Lower leg skin (tissue), 4 donors: ENCODE results near the gene UMODL1. TPM values are rescaled to one million over a fixed set of nuclear protein-coding genes. Genes with fewer than 3 reads are reported as not detected.

Source experiments
- DNase-seq, 2 donors: peaks; one replicate each; pipeline ENCODE4 v3.0.0-alpha.2; 2019; ENCODE audit warnings: low spot score in 2 of 2
- H3K4me3 ChIP-seq: fragments of 200-600 bp; sonication (generic); 2 replicates; pipeline ENCODE4 v1.5.1; 2017; ENCODE audit warnings: mild to moderate bottlenecking, low read depth; ENCODE audit not compliant: poor library complexity, severe bottlenecking
- CTCF ChIP-seq, 3 donors: fragments of 450-650 bp; IDR thresholded peaks; one replicate each; pipeline ENCODE4 v1.5.1; 2016; ENCODE audit warnings: antibody characterized with exemption in 3 of 3, mild to moderate bottlenecking in 3 of 3, moderate library complexity in 2 of 3
- POLR2A ChIP-seq, 2 donors: fragments of 450-650 bp; IDR thresholded peaks; one replicate each; pipeline ENCODE4 v1.6.1; 2016 to 2017; ENCODE audit warnings: antibody characterized with exemption in 2 of 2, mild to moderate bottlenecking in 1 of 2, moderate library complexity in 1 of 2
- WGBS, 2 donors: methylation state at CpG; one replicate each; pipeline ENCODE4 v1.1.5; 2018; 5-methylcytosine and 5-hydroxymethylcytosine counted together
- intact Hi-C: fragments of 100-400 bp; cut with DNase I; formaldehyde crosslinking; loops from one replicate; pipeline ENCODE4 v1.15.0; 2023; ENCODE audit warnings: low total_unique reads
- total RNA-seq, 4 donors: library from RNA; depleted of rRNA; stranded (reverse); fragments of >200 nt; gene quantifications; one replicate each; pipeline ENCODE4 v1.1.0, GENCODE V29; 2016

Gene UMODL1
- total RNA-seq, 4 donors from 2014 or later: 0.23 TPM; not detected in 3

- 83 to 85% methylated on average over 9 of the region's 9 CpGs for WGBS, 2 donors
- intact Hi-C loops: no loop called here
- TF ChIP-seq CTCF (IDR thresholded peaks at IDR 0.05) (no peak), POLR2A (IDR thresholded peaks at IDR 0.05) (no peak)
Observed at GRCh38 chr21:42031241-42031640, 39.9 kb upstream of the UMODL1 start.

GRCh38 chr21:42031816-42032215 is 39.3 kb upstream of the UMODL1 start:
- intact Hi-C loops: no loop called here
- WGBS, 2 donors: 63 to 70% methylated on average over 4 of the region's 4 CpGs
- no peak for TF ChIP-seq POLR2A (IDR thresholded peaks at IDR 0.05)
- TF ChIP-seq CTCF (IDR thresholded peaks at IDR 0.05): no peak

More at GRCh38 chr21:42031241-42031640, 39.9 kb upstream of the UMODL1 start:
- DNase-seq: no peak
- no peak overlapping the region for H3K4me3 ChIP-seq

GRCh38 chr21:42032266-42032665 is 38.9 kb upstream of the UMODL1 start:
- TF ChIP-seq CTCF (IDR thresholded peaks at IDR 0.05): no peak
- no peak for TF ChIP-seq POLR2A (IDR thresholded peaks at IDR 0.05)
- WGBS, 2 donors: 88 to 93% methylated on average over 2 of the region's 2 CpGs
- no peak for DNase-seq
- no peak overlapping the region for H3K4me3 ChIP-seq
- intact Hi-C loops: no loop called here

More at GRCh38 chr21:42031816-42032215, 39.3 kb upstream of the UMODL1 start:
- no peak overlapping the region for H3K4me3 ChIP-seq
- DNase-seq: no peak

- TF ChIP-seq POLR2A (IDR thresholded peaks at IDR 0.05) (no peak), CTCF (IDR thresholded peaks at IDR 0.05) (no peak)
- H3K4me3 ChIP-seq: no peak overlapping the region
- WGBS, 2 donors: 83 to 84% methylated on average over 3 of the region's 3 CpGs
- DNase-seq: no peak
- intact Hi-C loops: no loop called here
Observed at GRCh38 chr21:42032968-42033367, 38.1 kb upstream of the UMODL1 start.

GRCh38 chr21:42036313-42036712 is 34.8 kb upstream of the UMODL1 start:
- no peak overlapping the region for H3K4me3 ChIP-seq
- no peak for TF ChIP-seq POLR2A (IDR thresholded peaks at IDR 0.05)
- TF ChIP-seq CTCF (IDR thresholded peaks at IDR 0.05): no peak
- intact Hi-C loops: no loop called here
- 89 to 93% methylated on average over 2 of the region's 2 CpGs for WGBS, 2 donors
- DNase-seq: no peak

- WGBS, 2 donors: 88 to 95% methylated on average over 9 of the region's 9 CpGs
- TF ChIP-seq CTCF (IDR thresholded peaks at IDR 0.05): no peak
- no peak for TF ChIP-seq POLR2A (IDR thresholded peaks at IDR 0.05)
- DNase-seq: no peak
- intact Hi-C loops: no loop called here
- no peak overlapping the region for H3K4me3 ChIP-seq
Observed at GRCh38 chr21:42037516-42037915, 33.6 kb upstream of the UMODL1 start.
